GM12878 (cell line): ENCODE results near the gene ETV6. TPM values are rescaled to one million over a fixed set of nuclear protein-coding genes. Genes with fewer than 3 reads are reported as not detected.

ENCODE experiments used
- ATAC-seq: fragments of 200-7000 bp; cut with Tn5 transposase; 3 replicates; pipeline ENCODE4 v1.9.1; 2020; ENCODE audit warnings: mild to moderate bottlenecking, moderate library complexity
- BruUV-seq: library from RNA; stranded (reverse); fragments of 400-500 nt; replicated peaks from 2 replicates; lab custom pipeline; 2021; lab: Mats Ljungman, UMichigan
- CTCF ChIA-PET: fragments of 300-600 bp; sonication (Branson Sonifier 250); formaldehyde crosslinking; extraction: SDS; loops from one replicate; lab custom pipeline; 2021; ENCODE audit warnings: inconsistent platforms; lab: Yijun Ruan, JAX
- POLR2A ChIA-PET: fragments of 350-600 bp; formaldehyde crosslinking; extraction: SDS; loops from one replicate; lab custom pipeline; 2021; ENCODE audit warnings: inconsistent platforms; lab: Charles Lee
- RAD21 ChIA-PET: fragments of 300-600 bp; sonication (Branson Sonifier 250); formaldehyde crosslinking; loops from one replicate; lab custom pipeline; 2023; ENCODE audit warnings: antibody characterized with exemption; ENCODE audit not compliant: unreplicated experiment; lab: Charles Lee
- SMC1A ChIA-PET: fragments of 300-600 bp; sonication (Branson Sonifier 250); formaldehyde crosslinking; loops from one replicate; lab custom pipeline; 2023; ENCODE audit not compliant: unreplicated experiment, uncharacterized antibody; lab: Charles Lee
- DNase-seq: peaks from one replicate; pipeline ENCODE4 v3.0.0-alpha.2; 2011; ENCODE audit warnings: low read depth, low spot score
- FAIRE-seq: peaks from 3 replicates; lab custom pipeline; 2011; peaks lifted over from hg19 to GRCh38; lab: Jason Lieb, UNC
- H2AFZ ChIP-seq: 2 replicates; pipeline ENCODE4 v1.6.0; 2011; ENCODE audit warnings: low read depth, low read length, control low read depth; ENCODE audit not compliant: control insufficient read depth
- H3K27ac ChIP-seq: 2 replicates; pipeline ENCODE4 v1.5.1; 2011; ENCODE audit warnings: control low read depth; ENCODE audit not compliant: control insufficient read depth, insufficient read depth
- H3K27me3 ChIP-seq, 2 experiments: replicated peaks in 1 of 2; 2 replicates each; pipeline versions ENCODE4 v1.6.0 to v1.6.1; 2011; ENCODE audit warnings: low read length in 1 of 2; ENCODE audit not compliant: control insufficient read depth in 2 of 2, insufficient read depth in 2 of 2
- H3K36me3 ChIP-seq, 2 experiments: 2 replicates each; pipeline ENCODE4 v1.5.1; 2011; ENCODE audit warnings: low read length in 1 of 2; ENCODE audit not compliant: control insufficient read depth in 2 of 2, insufficient read depth in 2 of 2
- H3K4me1 ChIP-seq: 2 replicates; pipeline ENCODE4 v1.6.1; 2011; ENCODE audit warnings: mild to moderate bottlenecking, low read length, moderate library complexity, mixed read lengths; ENCODE audit not compliant: control insufficient read depth, insufficient read depth
- H3K4me2 ChIP-seq: 2 replicates; pipeline ENCODE4 v1.6.0; 2011; ENCODE audit warnings: control low read depth; ENCODE audit not compliant: control insufficient read depth, insufficient read depth
- H3K4me3 ChIP-seq: fragments of 200-600 bp; sonication (generic); 2 replicates; pipeline ENCODE4 v1.5.1; 2016
- H3K79me2 ChIP-seq: 2 replicates; pipeline ENCODE4 v1.6.0; 2011; ENCODE audit warnings: low read length; ENCODE audit not compliant: control insufficient read depth, insufficient read depth
- H3K9ac ChIP-seq: 2 replicates; pipeline ENCODE4 v1.8.0; 2011; ENCODE audit warnings: low read length, control low read depth, mixed read lengths; ENCODE audit not compliant: control insufficient read depth, insufficient read depth
- H3K9me3 ChIP-seq: replicated peaks from 3 replicates; pipeline ENCODE4 v1.5.1; 2011; ENCODE audit warnings: mild to moderate bottlenecking, low read length; ENCODE audit not compliant: control insufficient read depth, insufficient read depth
- H4K20me1 ChIP-seq: 2 replicates; pipeline ENCODE4 v1.6.0; 2011; ENCODE audit not compliant: control insufficient read depth, insufficient read depth
- BMI1 ChIP-seq: fragments of 450-650 bp; IDR thresholded peaks from 2 replicates; pipeline ENCODE4 v1.6.1; 2016; ENCODE audit warnings: mild to moderate bottlenecking, moderate library complexity, borderline replicate concordance
- CTCF ChIP-seq, 3 experiments: IDR thresholded peaks in 2 of 3; conservative IDR thresholded peaks in 1 of 3; 2 replicates each; pipeline ENCODE4 v1.5.1; 2011; ENCODE audit warnings: low read depth in 3 of 3, low read length in 3 of 3, mild to moderate bottlenecking in 3 of 3, control low read depth in 2 of 3, moderate library complexity in 2 of 3, inconsistent platforms in 1 of 3, mixed read lengths in 1 of 3; ENCODE audit not compliant: control insufficient read depth in 2 of 3, insufficient read depth in 1 of 3; ENCODE audit errors: extremely low read depth in 1 of 3
- E4F1 ChIP-seq: fragments of 450-650 bp; IDR thresholded peaks from 2 replicates; pipeline ENCODE4 v1.6.1; 2018; ENCODE audit warnings: borderline replicate concordance, mild to moderate bottlenecking; ENCODE audit not compliant: partially characterized antibody
- ETV6 ChIP-seq, 2 experiments: fragments of 450-650 bp in 1 of 2; IDR thresholded peaks in 1 of 2; conservative IDR thresholded peaks in 1 of 2; 2 replicates each; pipeline ENCODE4 v1.6.1; 2014; ENCODE audit warnings: antibody characterized with exemption in 1 of 2, borderline replicate concordance in 1 of 2, low read depth in 1 of 2, mild to moderate bottlenecking in 1 of 2, moderate library complexity in 1 of 2
- JUNB ChIP-seq: IDR thresholded peaks from 2 replicates; pipeline ENCODE4 v1.6.1; 2016; ENCODE audit warnings: antibody characterized with exemption, mild to moderate bottlenecking
- NR2C2 ChIP-seq: IDR thresholded peaks from 2 replicates; pipeline ENCODE4 v1.6.1; 2011; ENCODE audit warnings: borderline replicate concordance, low read depth; ENCODE audit not compliant: control insufficient read depth, insufficient read length
- POLR2A ChIP-seq: IDR thresholded peaks from 2 replicates; pipeline ENCODE4 v1.6.1; 2011; ENCODE audit warnings: low read depth, mild to moderate bottlenecking, low read length
- SIX5 ChIP-seq: IDR thresholded peaks from 2 replicates; pipeline ENCODE4 v1.6.1; 2011; ENCODE audit warnings: mild to moderate bottlenecking, low read depth, low read length, moderate library complexity; ENCODE audit not compliant: severe bottlenecking
- SMARCA5 ChIP-seq: fragments of 450-650 bp; IDR thresholded peaks from 2 replicates; pipeline ENCODE4 v1.6.1; 2017; ENCODE audit warnings: mild to moderate bottlenecking
- SMC3 ChIP-seq: IDR thresholded peaks from 2 replicates; pipeline ENCODE4 v1.6.1; 2011; ENCODE audit warnings: low read length, improper control_type of control experiment, borderline replicate concordance
- WRNIP1 ChIP-seq: IDR thresholded peaks from 2 replicates; pipeline ENCODE4 v1.6.1; 2011; ENCODE audit warnings: low read depth, low read length, improper control_type of control experiment, borderline replicate concordance
- ZBTB4 ChIP-seq: fragments of 450-650 bp; formaldehyde crosslinking; IDR thresholded peaks from 2 replicates; pipeline ENCODE4 v1.4.0; 2022; ENCODE audit warnings: mild to moderate bottlenecking, moderate library complexity
- WGBS: methylation state at CpG from one replicate; pipeline ENCODE4 v1.1.6; 2016; ENCODE audit warnings: low lambda C conversion rate; ENCODE audit not compliant: insufficient replicate concordance, insufficient coverage; ENCODE audit errors: missing lambda C conversion rate; 5-methylcytosine and 5-hydroxymethylcytosine counted together
- in situ Hi-C: fragments of 300-500 bp; cut with MboI; formaldehyde crosslinking; loops from 9 replicates; pipeline ENCODE4 v1.14.3; 2018; ENCODE audit warnings: mixed read lengths
- intact Hi-C: fragments of 100-400 bp; cut with micrococcal nuclease; formaldehyde crosslinking; loops from one replicate; pipeline ENCODE4 v1.14.2; 2022; ENCODE audit not compliant: unreplicated experiment
- polyA plus RNA-seq, 11 experiments: library from polyadenylated mRNA; depleted of rRNA in 4 of 11; unstranded in 6 of 11; stranded (reverse) in 5 of 11; fragments of >200 nt; fragmentation: Nextera tagmentation in 4 of 11; fragmentation: Illumina TruSeq in 1 of 11; extraction: Ambion mirVana in 4 of 11; extraction: Trizol in 1 of 11; gene quantifications; 1 replicate in 1 of 11; 2 replicates in 10 of 11; pipeline versions ENCODE4 v1.2.1 to v1.2.3, GENCODE V29; 2011 to 2016; ENCODE audit warnings: inconsistent platforms in 2 of 11, missing spikeins in 2 of 11, low read depth in 1 of 11
- total RNA-seq, 4 experiments: library from RNA; depleted of rRNA in 3 of 4; stranded (reverse); fragments of >200 nt in 3 of 4; fragmentation: Illumina TruSeq in 1 of 4; extraction: Trizol in 1 of 4; gene quantifications; 2 replicates each; pipeline versions ENCODE4 v1.2.1 to v1.2.3, GENCODE V29; 2013 to 2021

ETV6 gene
- total and polyA plus RNA-seq, 10 of the 15 experiments (the other 5 are each of a cell fraction or from before 2014, with no cell fraction given) = 6.6 to 74.8 (median 24.6) TPM

GRCh38 chr12:11747969-11748368 is 98.5 kb downstream of the ETV6 start:
- Histone ChIP-seq H3K9ac (peak overlapping the region; percentile 98), H3K27me3 (no peaks in the 10 kb centered on the region), H3K27ac (peak overlapping the region; percentile 100), H3K36me3 (peaks cover under 1 to 11% of the 10 kb centered on the region in 2 experiments), H3K4me2 (peak overlapping the region; percentile 100), H4K20me1 (no peaks in the 10 kb centered on the region), H3K79me2 (peaks cover 99% of the 10 kb centered on the region), H3K9me3 (no peaks in the 10 kb centered on the region; the same call in 2 of the 3 replicates), H2AFZ (no peak overlapping the region), H3K4me3 (peak overlapping the region; percentile 61; the same call in 1 of the 2 replicates), H3K4me1 (peaks cover 94% of the 10 kb centered on the region)
- ATAC-seq = no peak
- no TSS peak for BruUV-seq
- CTCF ChIA-PET = interaction anchor here (0.8 to 2.0 kb wide), 16 partner anchors 10 to 286 kb away, joined by 3 to 14 read pairs (median 4); no protein-coding TSS in a partner anchor
- POLR2A ChIA-PET = interaction anchor here (1.1 to 7.7 kb wide), 11 partner anchors 8 to 286 kb away, joined by 3 to 144 read pairs (median 5); no protein-coding TSS in a partner anchor
- RAD21 ChIA-PET = interaction anchor here (0.7 to 21.4 kb wide), 17 partner anchors 11 to 286 kb away, joined by 3 to 497 read pairs (median 4); no protein-coding TSS in a partner anchor
- SMC1A ChIA-PET = interaction anchor here (0.9 to 39.9 kb wide), 14 partner anchors 7 to 285 kb away, joined by 3 to 1116 read pairs (median 5); no protein-coding TSS in a partner anchor
- WGBS = 46% methylated on average over 3 of the region's 3 CpGs
- in situ Hi-C loops (no loop called here), intact Hi-C loops (loop anchor here (2.0 to 5.0 kb wide), 4 partner anchors 17 to 264 kb away; no protein-coding TSS in a partner anchor)
- no peak for FAIRE-seq
- no peak for DNase-seq
- TF ChIP-seq E4F1 (no peak), ZBTB4 (CRISPR knock-in tag) (peak; percentile 68; the same call in 1 of the 2 replicates), NR2C2 (no peak), SIX5 (no peak), ETV6 (conservative IDR thresholded peaks at IDR 0.05 in 1 of 2, IDR thresholded peaks at IDR 0.05 in 1 of 2; ENCODE audit: borderline replicate concordance in 1 of 2, low read depth in 1 of 2) (no peak), POLR2A (no peak), BMI1 (no peak), CTCF (IDR thresholded peaks at IDR 0.05 in 2 of 3, conservative IDR thresholded peaks at IDR 0.05 in 1 of 3; ENCODE audit: control insufficient read depth in 2 of 3, extremely low read depth in 1 of 3, insufficient read depth in 1 of 3, low read depth in 3 of 3, low read length in 3 of 3) (no peak), SMC3 (no peak), SMARCA5 (no peak), JUNB (no peak), WRNIP1 (peak; percentile 69; the same call in 1 of the 2 replicates)
